Neural cell (in vitro differentiated cells): ENCODE data around the gene RARS2.

ENCODE experiments used
- EP300 ChIP-seq: fragments of 450-650 bp; conservative IDR thresholded peaks from 2 replicates; pipeline ENCODE4 v1.6.1; 2014; ENCODE audit warnings: antibody characterized with exemption, mild to moderate bottlenecking, moderate library complexity; ENCODE audit not compliant: poor library complexity, severe bottlenecking
- EZH2 ChIP-seq: fragments of 200-600, 300-800 bp; shearing (Covaris generic), sonication (generic); IDR thresholded peaks from 2 replicates; pipeline ENCODE4 v1.6.1; 2014; ENCODE audit warnings: antibody characterized with exemption, low read length, borderline replicate concordance, mild to moderate bottlenecking; ENCODE audit not compliant: insufficient read depth, poor library complexity, severe bottlenecking
- MXI1 ChIP-seq: fragments of 450-650 bp; conservative IDR thresholded peaks from 2 replicates; pipeline ENCODE4 v1.6.1; 2014; ENCODE audit warnings: antibody characterized with exemption, mild to moderate bottlenecking; ENCODE audit not compliant: poor library complexity, severe bottlenecking
- POLR2AphosphoS5 ChIP-seq: IDR thresholded peaks from 2 replicates; pipeline ENCODE4 v1.6.1; 2012
- RAD21 ChIP-seq: fragments of 450-650 bp; conservative IDR thresholded peaks from 2 replicates; pipeline ENCODE4 v1.6.1; 2014; ENCODE audit warnings: antibody characterized with exemption, mild to moderate bottlenecking, moderate library complexity
- TF ChIP-seq, protein P1 (sequence below): fragments of 450-650 bp; IDR thresholded peaks from 2 replicates; pipeline ENCODE4 v1.5.1; 2014; ENCODE audit warnings: antibody characterized with exemption, mild to moderate bottlenecking, moderate library complexity; ENCODE audit not compliant: poor library complexity, severe bottlenecking
- TF ChIP-seq, protein P2 (sequence below): IDR thresholded peaks from 2 replicates; pipeline ENCODE4 v1.6.1; 2012; ENCODE audit warnings: borderline replicate concordance

DNA sequence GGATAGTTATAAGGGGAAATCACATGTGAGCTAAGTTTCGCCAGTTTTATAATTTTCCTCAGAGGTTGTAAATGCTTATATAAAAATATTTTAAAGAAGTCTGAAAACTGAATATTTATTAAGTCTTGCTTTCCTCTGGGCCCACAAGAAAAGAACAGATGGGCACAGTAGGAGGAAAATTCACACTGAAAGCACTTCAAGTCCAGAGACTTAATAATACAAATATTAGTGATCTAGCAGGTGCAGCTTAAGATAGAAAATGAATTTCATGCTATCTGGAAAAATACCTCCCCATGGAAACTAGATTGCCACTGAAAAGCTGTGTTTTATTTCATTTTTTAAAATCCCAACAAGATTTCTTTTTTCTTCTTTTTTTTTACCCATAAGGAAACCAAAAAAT, 47.3 kb upstream of the RARS2 start:
- TF ChIP-seq, protein P1, sequence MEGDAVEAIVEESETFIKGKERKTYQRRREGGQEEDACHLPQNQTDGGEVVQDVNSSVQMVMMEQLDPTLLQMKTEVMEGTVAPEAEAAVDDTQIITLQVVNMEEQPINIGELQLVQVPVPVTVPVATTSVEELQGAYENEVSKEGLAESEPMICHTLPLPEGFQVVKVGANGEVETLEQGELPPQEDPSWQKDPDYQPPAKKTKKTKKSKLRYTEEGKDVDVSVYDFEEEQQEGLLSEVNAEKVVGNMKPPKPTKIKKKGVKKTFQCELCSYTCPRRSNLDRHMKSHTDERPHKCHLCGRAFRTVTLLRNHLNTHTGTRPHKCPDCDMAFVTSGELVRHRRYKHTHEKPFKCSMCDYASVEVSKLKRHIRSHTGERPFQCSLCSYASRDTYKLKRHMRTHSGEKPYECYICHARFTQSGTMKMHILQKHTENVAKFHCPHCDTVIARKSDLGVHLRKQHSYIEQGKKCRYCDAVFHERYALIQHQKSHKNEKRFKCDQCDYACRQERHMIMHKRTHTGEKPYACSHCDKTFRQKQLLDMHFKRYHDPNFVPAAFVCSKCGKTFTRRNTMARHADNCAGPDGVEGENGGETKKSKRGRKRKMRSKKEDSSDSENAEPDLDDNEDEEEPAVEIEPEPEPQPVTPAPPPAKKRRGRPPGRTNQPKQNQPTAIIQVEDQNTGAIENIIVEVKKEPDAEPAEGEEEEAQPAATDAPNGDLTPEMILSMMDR: no peak
- TF ChIP-seq EP300: no peak
- TF ChIP-seq, protein P2, sequence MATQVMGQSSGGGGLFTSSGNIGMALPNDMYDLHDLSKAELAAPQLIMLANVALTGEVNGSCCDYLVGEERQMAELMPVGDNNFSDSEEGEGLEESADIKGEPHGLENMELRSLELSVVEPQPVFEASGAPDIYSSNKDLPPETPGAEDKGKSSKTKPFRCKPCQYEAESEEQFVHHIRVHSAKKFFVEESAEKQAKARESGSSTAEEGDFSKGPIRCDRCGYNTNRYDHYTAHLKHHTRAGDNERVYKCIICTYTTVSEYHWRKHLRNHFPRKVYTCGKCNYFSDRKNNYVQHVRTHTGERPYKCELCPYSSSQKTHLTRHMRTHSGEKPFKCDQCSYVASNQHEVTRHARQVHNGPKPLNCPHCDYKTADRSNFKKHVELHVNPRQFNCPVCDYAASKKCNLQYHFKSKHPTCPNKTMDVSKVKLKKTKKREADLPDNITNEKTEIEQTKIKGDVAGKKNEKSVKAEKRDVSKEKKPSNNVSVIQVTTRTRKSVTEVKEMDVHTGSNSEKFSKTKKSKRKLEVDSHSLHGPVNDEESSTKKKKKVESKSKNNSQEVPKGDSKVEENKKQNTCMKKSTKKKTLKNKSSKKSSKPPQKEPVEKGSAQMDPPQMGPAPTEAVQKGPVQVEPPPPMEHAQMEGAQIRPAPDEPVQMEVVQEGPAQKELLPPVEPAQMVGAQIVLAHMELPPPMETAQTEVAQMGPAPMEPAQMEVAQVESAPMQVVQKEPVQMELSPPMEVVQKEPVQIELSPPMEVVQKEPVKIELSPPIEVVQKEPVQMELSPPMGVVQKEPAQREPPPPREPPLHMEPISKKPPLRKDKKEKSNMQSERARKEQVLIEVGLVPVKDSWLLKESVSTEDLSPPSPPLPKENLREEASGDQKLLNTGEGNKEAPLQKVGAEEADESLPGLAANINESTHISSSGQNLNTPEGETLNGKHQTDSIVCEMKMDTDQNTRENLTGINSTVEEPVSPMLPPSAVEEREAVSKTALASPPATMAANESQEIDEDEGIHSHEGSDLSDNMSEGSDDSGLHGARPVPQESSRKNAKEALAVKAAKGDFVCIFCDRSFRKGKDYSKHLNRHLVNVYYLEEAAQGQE: no peak
- TF ChIP-seq RAD21: no peak
- TF ChIP-seq POLR2AphosphoS5: no peak
- no peak for TF ChIP-seq EZH2
- no peak for TF ChIP-seq MXI1
